Stimulated activated CD4-positive, alpha-beta T cell treated with anti-CD3 and anti-CD28 coated beads, Interleukin-4, amount 100 ng/mL, for 1 hour (primary cell): Measurements from ENCODE around the gene RP9.

Experiments
- DNase-seq: peaks from one replicate; pipeline ENCODE4 v3.0.0-alpha.2; 2020

RP9 gene, protein sequence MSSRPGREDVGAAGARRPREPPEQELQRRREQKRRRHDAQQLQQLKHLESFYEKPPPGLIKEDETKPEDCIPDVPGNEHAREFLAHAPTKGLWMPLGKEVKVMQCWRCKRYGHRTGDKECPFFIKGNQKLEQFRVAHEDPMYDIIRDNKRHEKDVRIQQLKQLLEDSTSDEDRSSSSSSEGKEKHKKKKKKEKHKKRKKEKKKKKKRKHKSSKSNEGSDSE

DNA sequence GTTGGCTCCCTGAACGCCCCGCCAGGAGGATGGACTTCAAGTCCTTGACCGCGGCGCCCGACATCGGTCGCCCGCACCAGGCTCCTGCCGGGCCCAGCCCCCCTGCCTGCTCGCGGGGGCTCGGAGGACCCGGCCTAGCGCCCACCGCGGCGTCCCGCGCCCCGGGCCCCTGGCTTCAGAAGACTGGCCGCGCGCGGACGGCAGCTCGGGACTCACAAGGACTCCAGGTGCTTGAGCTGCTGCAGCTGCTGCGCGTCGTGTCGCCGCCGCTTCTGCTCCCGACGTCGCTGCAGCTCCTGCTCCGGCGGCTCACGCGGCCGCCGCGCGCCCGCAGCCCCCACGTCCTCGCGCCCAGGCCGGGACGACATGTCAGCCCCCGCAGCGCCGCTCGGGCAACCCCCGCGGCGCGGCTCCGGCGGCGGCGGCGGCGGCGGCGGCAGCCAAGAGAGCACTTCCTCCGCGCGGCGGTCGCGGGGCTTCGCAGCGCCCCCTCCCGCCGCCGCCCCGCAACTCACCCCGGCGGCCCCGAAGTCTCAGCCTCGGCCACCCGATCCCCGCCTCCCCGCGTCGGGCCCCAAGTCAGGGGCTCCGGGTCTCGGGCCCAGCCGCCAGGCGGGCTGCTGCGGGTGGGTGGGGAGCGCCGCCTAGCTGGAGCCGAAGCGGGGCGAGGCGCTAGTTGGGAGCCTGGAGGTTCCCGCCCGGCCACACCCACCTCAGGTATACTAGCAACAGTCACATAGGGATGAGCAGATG is at the start of gene RP9:
Gene RP9 (minus strand): TSS at position 400 of the 753 bp plus-strand sequence. CDS start 32 bp downstream, at position 368.
- peak; percentile 80 for DNase-seq

DNA sequence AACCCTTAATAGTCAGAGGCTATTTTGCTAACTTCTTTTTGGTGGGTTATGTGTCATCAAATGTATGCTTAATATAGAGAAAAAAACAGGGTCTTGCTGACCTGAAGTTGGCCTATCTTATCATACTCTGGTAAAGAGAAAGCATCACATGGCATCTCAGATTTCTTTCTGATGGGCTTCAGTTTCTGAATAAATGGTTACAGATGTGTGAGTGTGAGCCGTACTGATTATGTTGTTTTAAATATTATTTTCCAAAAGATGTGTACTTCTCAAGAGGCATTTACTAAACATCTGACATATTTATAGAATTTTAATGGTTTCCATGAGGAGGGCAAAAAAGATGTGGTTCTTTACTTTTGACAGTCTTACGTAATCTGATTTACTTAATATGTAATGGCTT is 48.6 kb upstream of the RP9 start:
- DNase-seq, result no peak

DNA sequence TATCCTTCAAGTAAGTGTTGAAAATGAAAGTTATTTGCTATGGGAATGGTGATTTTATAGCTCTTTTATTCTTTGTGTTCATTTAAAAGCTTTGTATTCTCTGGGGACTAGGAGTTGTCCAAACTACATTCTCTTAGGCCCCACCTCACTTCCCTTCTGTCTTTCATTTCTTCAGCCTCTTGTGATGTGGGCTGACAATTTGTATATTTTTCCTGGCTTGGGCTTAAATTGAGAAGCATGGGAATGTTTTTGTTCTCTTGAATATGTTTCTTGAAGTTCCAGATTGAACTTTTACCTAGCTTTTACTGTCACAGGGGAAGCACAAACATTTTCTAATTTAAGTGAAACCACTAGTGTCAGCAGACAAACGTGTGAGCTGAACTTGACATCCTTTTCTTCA is 48.1 kb upstream of the RP9 start:
- DNase-seq, result no peak

DNA sequence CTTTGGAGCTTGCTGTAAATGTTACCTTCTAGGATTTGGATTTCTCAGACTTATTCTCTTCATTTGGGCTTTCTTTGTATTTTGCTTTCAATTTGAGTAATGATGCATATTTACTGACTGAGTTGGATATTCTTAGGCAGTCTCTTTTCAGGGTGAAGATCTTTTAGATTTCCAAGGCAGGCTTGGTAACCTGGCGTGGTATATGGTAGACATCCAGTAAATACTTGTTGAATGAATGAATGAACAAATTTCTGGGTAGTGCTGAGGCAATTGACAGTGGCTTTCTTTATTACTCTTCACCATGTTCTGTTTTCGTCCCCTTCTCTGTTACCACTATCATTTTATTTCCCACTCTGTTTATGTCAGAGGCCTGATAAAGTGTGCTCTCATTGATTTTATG is 47.2 kb upstream of the RP9 start:
- no peak for DNase-seq

DNA sequence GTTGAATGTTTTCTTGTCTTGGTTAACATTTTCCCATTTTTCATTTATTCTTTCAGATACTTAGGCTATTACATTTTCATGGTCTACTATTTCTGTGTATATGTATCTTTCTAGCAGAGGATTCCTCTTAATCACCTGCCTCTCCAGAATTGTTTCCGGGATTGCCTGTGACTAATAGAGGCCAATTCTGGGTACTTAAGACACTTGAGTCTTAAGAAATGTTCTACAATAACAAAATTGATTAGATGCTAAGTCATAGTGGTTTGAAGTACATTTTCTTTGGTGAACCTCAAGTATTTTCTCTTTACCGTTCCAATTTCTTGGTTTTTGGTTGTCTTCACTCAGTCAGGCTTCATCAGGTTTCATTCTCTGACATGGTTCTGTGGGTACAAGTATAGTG is 46.6 kb upstream of the RP9 start:
- no peak for DNase-seq

DNA sequence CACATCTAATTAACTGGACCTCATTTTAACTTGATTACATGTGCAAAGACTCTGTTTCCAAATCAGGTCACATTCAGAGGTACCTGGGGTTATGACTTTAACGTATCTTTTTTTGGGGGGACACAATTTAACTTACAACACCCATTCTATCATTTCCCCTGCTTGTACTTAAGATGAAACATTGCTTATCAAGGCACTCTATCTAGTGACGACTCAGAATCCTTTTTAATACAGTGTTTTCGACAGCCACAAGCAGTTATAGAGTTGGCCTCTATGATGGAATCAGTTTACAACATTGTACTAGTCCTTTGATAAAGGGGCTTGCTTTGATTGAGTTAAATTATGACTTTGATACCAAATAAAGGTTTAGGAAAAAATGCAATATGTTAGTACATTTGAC is 42.9 kb upstream of the RP9 start:
- DNase-seq, result no peak

DNA sequence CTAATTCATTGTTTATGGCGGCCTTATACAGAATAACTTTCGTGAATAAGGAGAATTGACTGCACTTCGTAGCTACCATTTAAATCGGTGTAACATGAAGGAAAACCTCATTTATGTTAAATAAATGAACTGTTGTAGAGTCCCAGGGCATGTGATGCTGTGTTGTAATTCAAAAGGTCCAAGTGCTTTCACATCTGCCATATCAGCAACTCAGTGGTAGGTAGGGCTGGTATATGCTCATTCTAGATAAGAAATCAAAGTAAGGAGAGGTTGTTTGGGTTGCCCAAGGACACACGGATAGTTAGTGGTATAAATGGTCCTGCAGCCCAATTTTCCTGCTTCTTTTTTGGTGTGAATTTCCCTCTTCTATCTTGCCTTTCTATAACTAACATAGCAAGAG is 36.0 kb upstream of the RP9 start:
- DNase-seq, result no peak

DNA sequence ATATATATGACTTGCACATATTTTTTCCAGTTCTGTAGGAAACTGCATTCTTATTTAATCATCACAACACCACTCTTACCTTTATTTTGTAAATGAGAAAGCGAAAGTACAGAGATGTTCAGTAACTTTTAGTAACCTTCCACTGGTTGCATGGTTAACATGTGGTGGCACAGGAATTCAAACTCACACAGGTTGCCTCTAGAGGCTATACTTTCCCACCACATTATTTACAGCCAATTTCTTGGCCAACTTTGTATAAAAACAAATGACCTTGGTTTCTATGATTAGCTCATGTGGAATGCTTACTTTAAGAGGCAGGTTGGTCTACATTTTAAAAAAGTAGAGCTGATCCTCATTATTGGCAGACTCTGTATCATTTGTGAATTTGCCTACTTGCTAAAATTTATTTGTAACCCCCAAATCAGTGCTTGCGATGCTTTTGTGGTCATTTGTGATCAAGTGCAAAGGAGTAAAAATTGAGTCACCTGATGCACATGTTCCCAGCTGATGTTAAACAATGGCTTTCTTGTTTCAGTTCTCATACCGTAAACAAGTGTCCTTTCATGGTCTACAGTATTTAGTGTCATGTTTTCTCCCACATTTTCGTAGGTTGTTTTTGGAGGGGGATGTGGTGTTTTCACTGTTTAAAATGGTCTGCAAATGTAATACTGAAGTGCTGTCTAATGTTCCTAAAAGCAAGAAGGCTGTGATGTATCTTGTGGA is 35.0 kb upstream of the RP9 start:
- DNase-seq, result no peak

DNA sequence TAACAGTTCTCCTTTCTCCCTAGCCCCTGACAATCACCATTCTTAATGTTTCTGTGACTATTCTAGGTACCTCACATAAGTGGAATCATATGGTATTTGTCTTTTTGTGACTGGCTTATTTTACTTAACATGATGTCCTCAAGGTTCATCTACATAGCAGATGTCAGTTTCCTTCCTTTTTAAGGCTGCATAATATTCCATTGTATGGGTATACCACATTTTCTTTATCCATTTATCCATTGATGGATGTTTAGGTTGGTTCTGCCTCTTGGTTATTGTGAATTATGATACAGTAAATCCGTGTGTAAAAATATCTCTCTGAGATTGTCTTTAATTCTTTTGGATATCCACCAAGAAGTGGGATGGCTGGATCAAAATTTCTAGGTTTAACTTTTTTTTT is 33.4 kb upstream of the RP9 start:
- DNase-seq, result no peak

DNA sequence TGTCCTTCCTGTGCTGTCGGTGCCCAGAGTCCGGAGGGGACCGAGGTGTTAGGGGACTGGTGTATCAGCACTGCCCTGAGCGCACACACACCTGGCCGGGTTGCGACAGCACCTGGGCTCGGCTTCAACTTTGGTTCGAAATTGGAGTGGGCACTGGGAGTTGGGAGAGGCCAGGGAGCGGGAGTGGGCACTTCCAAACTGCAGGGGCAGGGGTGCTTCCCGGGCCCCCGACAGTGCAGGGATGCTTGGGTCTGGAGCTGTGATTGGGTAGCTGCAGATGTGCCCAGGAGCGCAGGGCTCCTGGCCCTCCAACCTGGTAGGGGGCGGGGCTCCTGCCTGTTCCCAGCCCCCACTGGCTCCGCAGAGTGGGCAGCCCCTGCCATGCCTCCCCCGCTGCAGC is 27.9 kb upstream of the RP9 start:
- no peak for DNase-seq

DNA sequence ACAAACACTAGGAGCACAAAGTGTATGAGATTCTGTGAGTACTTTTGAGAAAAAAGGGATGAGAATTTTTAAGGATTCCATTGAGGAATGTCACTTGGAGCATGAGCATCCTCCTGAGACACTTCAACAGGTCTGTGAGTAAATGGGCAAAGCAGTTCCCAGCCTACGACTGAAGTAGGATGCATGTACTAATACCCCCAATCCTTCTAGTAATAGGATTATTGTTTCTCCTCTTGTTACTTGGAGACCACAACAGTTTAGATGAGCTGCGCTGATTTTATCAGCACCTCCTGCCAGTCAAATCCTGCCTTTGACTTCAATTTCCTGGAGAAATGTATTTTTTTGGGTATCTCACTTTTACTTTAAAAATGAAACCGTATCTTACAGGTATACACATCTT is 21.0 kb upstream of the RP9 start:
- no peak for DNase-seq

DNA sequence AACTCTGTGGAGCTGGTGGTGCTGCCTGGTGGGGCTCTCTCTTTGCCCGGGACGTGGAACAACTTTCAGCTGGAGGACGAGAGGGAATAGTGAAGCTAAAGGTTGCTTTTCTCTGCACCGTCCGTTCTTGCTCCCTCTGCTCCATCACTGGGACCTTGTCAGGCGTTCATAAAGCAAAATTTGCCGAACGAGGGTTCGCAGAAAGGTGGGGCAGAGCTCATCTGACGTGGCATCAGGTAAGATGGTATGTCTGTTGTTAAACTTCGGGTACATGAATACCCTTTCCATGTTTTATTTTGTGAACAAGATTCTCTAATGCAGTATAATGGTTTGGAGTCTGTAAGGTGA is 20.6 kb upstream of the RP9 start:
- no peak for DNase-seq

DNA sequence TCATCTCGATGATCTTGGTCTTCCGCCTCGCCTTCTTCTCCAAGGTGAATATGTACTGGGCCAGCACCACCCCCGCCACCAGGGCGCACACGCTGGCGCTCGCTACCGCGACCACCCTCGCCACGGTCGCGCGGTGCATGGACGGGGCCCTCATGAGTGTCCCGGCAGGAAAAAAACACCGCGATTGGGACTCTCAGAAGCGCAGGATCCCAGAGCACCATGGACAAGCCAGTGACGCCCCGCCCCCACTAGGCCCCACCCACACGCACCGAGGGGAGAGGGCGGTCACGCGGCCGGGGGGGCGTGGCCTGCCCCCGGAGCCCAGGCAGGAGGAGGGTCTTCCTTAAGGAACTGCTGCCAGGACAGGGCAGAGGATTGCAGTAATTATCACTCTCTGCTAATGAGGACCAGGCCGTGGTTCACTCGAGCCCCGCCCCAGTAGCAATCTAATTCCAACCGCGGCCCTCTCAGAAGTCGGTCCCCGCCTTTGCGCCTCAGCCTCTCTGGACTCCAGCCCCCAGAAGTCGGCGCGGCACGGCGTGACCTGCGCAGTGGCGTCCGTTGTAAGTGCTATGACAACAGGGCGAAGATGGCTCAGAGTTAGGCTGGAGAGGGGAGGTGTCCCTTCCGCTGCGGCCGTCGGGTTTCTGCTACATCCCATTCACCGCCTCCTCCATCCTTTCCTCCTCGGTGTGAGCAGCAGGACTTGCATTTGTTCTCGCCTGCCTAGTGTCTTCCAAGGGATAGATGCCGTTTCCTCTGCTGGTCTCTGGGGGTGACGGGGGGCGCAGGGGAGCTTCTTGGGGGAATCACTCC is 20.0 kb upstream of the RP9 start, which contains the start of gene BBS9:
Gene BBS9 (plus strand): TSS at position 575 of the 816 bp plus-strand sequence. CDS start 16,689 bp downstream, outside the sequence.
- peak; percentile 90 for DNase-seq

DNA sequence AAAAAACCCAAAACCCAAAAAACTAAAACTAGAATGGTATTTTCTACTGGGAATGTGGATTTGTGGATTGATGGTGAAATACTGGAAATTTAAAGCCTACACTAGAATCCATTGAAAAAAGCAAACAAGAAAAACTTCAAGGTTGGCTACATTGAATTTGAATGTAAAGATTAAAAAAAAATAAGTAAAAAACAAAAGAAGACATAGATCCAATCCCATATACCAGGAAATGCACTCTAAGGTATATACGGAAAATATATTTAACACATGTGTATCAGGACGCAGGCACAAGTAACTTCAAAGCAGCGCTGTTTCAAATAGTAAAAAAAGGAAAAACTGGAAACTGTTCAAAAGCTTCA is 19.4 kb upstream of the RP9 start:
- no peak for DNase-seq

DNA sequence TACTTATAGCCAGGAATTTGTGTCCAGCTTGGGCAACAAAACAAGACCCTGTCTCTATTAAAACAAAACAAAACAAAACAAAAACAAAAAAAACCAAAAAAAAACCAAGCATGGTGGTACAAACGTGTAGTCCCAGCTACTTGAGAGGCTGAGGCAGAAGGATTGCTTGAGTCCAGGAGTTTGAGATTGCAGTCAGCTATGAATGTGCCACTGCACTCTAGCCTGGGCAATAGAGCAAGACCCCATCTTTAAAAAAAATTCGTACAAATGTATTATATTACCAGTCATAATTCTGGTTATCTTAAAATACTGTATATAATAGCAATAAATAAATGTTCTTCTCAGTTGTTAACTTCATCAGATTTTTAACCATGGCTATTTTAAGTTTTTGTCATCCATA is 17.9 kb upstream of the RP9 start:
- DNase-seq, result no peak

DNA sequence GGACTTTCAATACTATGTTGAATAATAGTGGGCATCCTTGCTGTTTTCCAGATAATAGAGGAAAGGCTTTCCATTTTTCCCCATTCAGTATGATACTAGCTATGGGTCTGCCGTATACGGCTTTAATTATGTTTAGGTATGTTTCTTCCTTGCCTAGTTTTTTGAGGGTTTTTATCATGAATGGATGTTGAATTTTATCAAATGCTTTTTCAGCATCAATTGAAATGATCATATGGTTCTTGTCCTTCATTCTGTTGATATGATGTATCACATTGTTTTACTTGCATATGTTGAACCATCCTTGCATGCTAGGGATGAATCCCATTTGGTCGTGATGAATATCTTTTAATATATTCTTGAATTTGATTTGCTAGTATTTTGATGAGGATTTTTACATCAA is 9.2 kb upstream of the RP9 start:
- no peak for DNase-seq

DNA sequence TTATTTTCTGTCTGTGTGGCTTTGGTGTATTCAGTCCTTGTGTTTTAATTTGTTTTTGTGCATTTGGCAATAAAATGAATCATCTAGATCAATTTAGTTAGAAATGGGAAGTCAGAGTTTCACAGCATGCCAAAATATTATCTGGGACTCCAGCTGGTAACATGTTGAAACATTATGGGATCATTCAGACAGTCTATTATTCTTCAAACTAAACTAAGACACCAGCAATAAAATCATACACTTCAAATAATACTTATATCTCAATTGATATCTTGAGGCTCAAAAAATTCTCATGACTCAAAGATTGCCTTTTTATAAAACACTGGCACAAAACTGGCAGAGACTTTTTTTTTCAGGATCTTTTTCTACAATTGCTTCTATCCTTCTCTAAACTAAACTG is 5.8 kb upstream of the RP9 start:
- DNase-seq, result no peak

DNA sequence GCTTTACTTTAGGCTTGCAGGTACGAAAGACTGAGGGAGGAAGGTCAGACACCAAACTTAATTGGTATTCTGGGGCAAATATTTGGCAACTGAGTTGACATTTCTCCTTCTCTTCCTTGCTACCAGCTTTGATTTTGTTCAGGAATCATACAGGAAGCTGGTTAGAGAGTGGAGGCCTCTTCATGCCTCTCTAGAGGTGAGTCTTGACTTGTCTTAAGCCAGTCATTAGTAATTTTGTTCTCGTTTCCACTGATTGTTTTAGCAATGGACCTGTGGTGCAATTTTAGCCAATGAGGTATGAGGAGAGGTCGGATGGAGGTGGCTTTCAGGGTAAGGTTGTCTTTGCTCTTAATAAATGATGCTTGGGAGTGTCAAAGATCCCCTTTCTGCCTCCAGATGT is 2.4 kb upstream of the RP9 start:
- DNase-seq, result no peak

DNA sequence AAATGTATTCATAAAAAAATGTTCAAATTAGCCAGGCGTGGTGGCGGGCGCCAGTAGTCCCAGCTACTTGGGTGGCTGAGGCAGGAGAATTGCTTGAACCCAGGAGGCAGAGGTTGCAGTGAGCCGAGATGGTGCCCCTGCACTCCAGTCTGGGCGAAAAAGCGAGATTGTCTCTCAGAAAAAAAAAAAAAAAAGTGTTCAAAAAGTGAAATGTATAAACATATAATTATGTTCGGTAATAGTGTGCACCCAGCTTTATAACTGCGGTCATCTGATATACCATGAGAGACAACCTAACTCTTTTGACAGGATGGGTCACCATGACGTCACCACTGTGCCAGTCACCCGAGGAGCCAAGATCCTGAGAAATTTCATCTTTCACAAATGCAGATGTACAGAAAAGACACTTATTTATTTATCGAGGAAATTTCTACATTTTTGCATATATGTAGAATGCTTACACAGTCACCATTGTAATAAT is 594 bp upstream of the RP9 start:
- no peak for DNase-seq

DNA sequence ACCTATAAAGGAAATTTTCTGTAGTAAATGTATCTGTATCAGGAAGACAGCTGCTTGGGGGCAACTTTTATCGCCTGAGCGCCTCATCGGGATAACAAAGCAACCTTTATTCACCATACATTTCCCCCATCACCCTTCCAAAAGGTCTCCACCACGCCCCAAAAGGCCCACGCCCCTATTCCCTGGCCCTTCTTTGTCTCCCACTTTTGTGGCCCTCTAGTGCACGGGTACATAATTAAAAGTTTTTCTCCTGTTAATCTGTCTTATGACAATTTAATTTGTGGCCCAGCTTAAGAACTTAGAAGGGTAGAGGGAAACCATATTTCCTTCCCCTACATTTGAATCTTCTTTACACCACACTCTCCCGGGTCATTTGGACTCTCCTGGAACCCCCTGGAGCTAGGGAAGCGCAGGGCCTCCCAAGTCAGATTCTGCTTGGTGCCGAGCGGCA is 625 bp downstream of the RP9 start:
- peak; percentile 21 for DNase-seq

DNA sequence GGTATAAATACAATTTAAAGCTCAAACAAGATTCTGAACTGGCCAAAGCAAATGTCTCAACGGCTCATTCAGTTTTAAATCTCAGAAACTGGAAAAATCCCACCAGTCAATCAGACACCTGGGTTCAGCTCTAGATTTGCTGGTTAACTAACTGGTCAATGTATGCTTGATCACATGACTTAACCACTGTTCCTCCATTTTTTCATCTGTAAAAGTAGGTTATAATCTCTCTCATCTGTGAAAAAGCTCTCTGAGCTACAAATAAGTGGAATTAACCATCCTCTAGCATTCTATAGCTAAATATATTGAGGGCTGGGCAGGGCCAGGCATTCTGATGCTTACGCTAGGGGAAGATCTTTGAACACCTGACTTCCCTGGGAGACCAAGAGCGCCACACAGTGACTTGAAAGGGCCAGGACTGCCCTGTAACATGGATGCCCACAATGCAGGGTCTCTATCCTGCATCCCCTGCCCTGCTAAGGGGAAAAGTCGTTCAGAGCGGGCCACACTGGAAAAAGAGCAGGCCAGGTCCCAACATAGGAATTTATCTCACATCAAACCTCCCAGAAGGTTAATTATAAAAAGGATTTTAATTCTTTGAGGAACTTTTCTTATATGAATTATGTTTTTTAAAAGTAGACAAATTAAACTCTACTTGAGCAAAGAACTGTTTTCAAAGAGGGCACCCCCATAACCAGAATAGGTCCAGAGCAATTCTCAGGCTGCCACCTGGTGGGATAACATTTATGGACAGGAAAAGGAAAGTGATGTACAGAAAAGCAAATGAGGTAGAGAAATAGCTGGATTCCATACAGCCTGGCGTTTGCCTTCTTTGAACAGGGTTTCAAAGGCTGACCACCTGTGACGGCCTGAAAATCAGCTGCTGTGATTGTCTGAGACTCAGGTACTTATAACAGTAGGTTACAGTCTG is 1.8 kb downstream of the RP9 start:
- DNase-seq, result peak; percentile 9

DNA sequence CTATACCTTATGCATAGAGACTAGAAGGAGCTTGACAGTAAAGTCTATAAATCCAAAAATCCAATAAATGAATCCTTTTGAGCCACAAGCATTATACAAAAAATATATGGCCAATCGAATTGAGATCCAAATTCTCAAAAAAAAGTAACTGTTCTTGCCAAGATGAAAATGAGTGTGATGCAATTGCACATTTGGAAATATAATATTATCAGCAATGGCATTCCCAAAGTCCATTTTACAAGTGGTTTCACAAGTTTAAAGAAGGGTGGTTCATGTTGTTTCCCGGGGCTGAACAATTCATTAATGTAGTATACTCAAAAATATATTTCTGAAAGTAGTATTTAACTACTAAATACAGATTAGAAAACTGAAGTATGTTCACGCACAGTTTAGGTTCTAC is 7.3 kb downstream of the RP9 start:
- DNase-seq, result no peak
